Progenitor cell of endocrine pancreas (in vitro differentiated cells): Measurements from ENCODE around the gene E2F8. TPM values are rescaled to one million over a fixed set of nuclear protein-coding genes. Genes with fewer than 3 reads are reported as not detected.

ENCODE experiments used
- DNase-seq: peaks from one replicate; pipeline ENCODE4 v3.0.0; 2021; ENCODE audit warnings: low spot score; ENCODE audit not compliant: unreplicated experiment
- H3K27ac Mint-ChIP-seq: 2 replicates; pipeline ENCODE4 v1.8.0; 2021; ENCODE audit warnings: mild to moderate bottlenecking, moderate library complexity, mixed read lengths
- H3K27me3 Mint-ChIP-seq: 2 replicates; pipeline ENCODE4 v1.8.0; 2021; ENCODE audit warnings: mixed read lengths
- H3K36me3 Mint-ChIP-seq: 2 replicates; pipeline ENCODE4 v1.8.0; 2022; ENCODE audit warnings: mixed read lengths; ENCODE audit not compliant: insufficient read depth
- H3K4me1 Mint-ChIP-seq: 2 replicates; pipeline ENCODE4 v1.8.0; 2021; ENCODE audit warnings: low read depth, mixed read lengths
- H3K4me3 Mint-ChIP-seq: 2 replicates; pipeline ENCODE4 v1.8.0; 2021; ENCODE audit warnings: low read depth, mild to moderate bottlenecking, moderate library complexity, mixed read lengths
- H3K9me3 Mint-ChIP-seq: 2 replicates; pipeline ENCODE4 v1.8.0; 2021; ENCODE audit warnings: low read depth, mixed read lengths
- total RNA-seq: library from RNA; stranded (reverse); gene quantifications from 2 replicates; pipeline ENCODE4 v1.2.1, GENCODE V29; 2021
- TF ChIP-seq, protein P1 (sequence below): fragments of 200-600 bp; sonication (generic); IDR thresholded peaks from one replicate; pipeline ENCODE4 v1.5.0; 2021; ENCODE audit warnings: antibody characterized with exemption, mild to moderate bottlenecking; ENCODE audit not compliant: unreplicated experiment

The E2F8 gene
- total RNA-seq, 1 donor from 2014 or later: 9.2 TPM

GRCh38 chr11:19252394-19253152, 11.8 kb upstream of the E2F8 start:
- Mint-ChIP-seq H3K27me3 (peaks cover 5% of the 10 kb centered on the region), H3K4me3 (no peak overlapping the region), H3K36me3 (peaks cover 4% of the 10 kb centered on the region), H3K27ac (no peak overlapping the region), H3K9me3 (peaks cover 40% of the 10 kb centered on the region), H3K4me1 (no peaks in the 10 kb centered on the region)
- DNase-seq: no peak
- TF ChIP-seq, protein P1, sequence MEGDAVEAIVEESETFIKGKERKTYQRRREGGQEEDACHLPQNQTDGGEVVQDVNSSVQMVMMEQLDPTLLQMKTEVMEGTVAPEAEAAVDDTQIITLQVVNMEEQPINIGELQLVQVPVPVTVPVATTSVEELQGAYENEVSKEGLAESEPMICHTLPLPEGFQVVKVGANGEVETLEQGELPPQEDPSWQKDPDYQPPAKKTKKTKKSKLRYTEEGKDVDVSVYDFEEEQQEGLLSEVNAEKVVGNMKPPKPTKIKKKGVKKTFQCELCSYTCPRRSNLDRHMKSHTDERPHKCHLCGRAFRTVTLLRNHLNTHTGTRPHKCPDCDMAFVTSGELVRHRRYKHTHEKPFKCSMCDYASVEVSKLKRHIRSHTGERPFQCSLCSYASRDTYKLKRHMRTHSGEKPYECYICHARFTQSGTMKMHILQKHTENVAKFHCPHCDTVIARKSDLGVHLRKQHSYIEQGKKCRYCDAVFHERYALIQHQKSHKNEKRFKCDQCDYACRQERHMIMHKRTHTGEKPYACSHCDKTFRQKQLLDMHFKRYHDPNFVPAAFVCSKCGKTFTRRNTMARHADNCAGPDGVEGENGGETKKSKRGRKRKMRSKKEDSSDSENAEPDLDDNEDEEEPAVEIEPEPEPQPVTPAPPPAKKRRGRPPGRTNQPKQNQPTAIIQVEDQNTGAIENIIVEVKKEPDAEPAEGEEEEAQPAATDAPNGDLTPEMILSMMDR: no peak

DNA sequence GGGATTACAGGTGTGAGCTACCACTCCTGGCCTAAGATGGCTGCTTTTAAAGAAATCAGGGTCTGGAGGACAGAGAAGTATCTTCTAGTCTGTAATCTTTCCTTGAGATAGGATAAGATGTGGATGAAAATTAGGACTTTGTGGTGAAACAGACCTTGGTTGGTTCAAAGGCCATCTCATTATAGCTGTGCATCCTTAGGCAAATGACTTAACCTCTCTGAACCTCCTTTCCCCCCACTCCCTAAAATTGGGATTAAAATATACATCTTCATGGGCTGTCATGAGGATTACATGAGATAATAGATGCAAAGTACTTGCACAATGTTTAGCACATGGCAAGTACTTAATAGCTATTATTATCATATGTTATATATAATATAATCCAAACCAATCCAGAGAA, 10.8 kb upstream of the E2F8 start:
- no peak overlapping the region for H3K27ac Mint-ChIP-seq
- TF ChIP-seq, protein P1: no peak
- H3K27me3 Mint-ChIP-seq: peaks cover 7% of the 10 kb centered on the region
- H3K4me1 Mint-ChIP-seq: no peaks in the 10 kb centered on the region
- H3K4me3 Mint-ChIP-seq: no peak overlapping the region
- no peak for DNase-seq
- H3K9me3 Mint-ChIP-seq: peaks cover 40% of the 10 kb centered on the region
- H3K36me3 Mint-ChIP-seq: peaks cover 5% of the 10 kb centered on the region

DNA sequence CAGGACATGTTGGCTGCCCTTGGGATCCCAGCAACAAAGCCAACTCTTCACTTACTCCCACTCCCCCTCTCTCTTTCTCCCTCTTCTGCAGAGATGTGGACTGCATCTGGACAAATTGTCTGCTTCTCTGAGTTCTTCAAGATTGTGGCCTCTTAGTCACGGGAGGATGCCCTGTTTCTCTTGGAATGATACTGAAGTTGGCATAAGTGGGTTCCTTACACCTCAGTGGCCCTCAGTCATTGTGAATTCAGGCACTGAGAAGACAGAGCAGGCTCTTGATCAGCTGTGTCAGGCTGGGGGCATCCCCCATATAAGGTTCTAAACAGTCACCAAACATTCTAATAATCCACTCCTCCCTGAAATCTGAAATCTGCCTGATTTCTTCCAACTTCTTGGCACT, 6.1 kb upstream of the E2F8 start:
- H3K36me3 Mint-ChIP-seq: peaks cover 5% of the 10 kb centered on the region
- TF ChIP-seq, protein P1: no peak
- H3K4me3 Mint-ChIP-seq: no peak overlapping the region
- no peak for DNase-seq
- peaks cover 5% of the 10 kb centered on the region for H3K4me1 Mint-ChIP-seq
- no peak overlapping the region for H3K27ac Mint-ChIP-seq
- H3K9me3 Mint-ChIP-seq: peaks cover 28% of the 10 kb centered on the region
- H3K27me3 Mint-ChIP-seq: peaks cover 32% of the 10 kb centered on the region

- peaks cover 32% of the 10 kb centered on the region for H3K27me3 Mint-ChIP-seq
Observed at GRCh38 chr11:19245351-19245750, 4.6 kb upstream of the E2F8 start.

DNA sequence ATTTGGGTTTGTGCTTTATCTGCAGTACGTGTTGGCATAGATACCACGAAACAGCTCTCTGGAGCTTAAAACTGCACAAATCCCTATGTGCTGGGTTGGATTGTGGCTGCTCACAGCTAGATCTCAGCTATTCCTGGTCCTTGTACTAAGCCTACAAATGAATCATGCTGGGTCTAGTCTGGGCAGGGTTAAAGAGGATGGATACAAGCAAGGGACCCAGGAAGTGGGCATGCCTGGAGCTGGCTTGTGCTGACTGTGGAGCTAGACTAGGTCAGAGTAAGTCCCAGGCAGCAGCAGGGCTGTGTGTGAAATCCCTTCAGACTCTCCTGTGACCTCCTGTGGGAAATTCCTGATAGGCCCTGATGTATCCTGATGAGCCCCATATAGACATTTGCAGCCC, 3.9 kb upstream of the E2F8 start:
- Mint-ChIP-seq H3K36me3 (peaks cover 5% of the 10 kb centered on the region), H3K27ac (no peak overlapping the region), H3K4me1 (peaks cover 5% of the 10 kb centered on the region), H3K4me3 (no peak overlapping the region), H3K27me3 (peaks cover 32% of the 10 kb centered on the region), H3K9me3 (peaks cover 18% of the 10 kb centered on the region)
- TF ChIP-seq, protein P1: no peak
- DNase-seq: no peak

More at GRCh38 chr11:19245351-19245750, 4.6 kb upstream of the E2F8 start:
- Mint-ChIP-seq H3K36me3 (peaks cover 5% of the 10 kb centered on the region), H3K27ac (no peak overlapping the region), H3K4me3 (no peak overlapping the region), H3K9me3 (peaks cover 24% of the 10 kb centered on the region), H3K4me1 (peaks cover 5% of the 10 kb centered on the region)
- no peak for DNase-seq
- TF ChIP-seq, protein P1: no peak
